Measurements from ENCODE around the gene TIMMDC1. TPM values are rescaled to one million over a fixed set of nuclear protein-coding genes. Genes with fewer than 3 reads are reported as not detected.

TIMMDC1 gene
- total and polyA plus RNA-seq, 2 of the 13 experiments (the other 11 are each of a cell fraction or from before 2014, with no cell fraction given) = 50.0 to 77.8 TPM

GRCh38 chr3:119517112-119517511, 18.8 kb downstream of the TIMMDC1 start:
- peaks cover 16% of the 10 kb centered on the region; the same call in 1 of the 2 replicates for H3K9me3 ChIP-seq (ENCODE audit: low read length)
- no peak overlapping the region for H2AFZ ChIP-seq (ENCODE audit: low read length)
- H3K4me2 ChIP-seq (ENCODE audit: low read depth, low read length) = no peak overlapping the region
- no peaks in the 10 kb centered on the region for H3K79me2 ChIP-seq (ENCODE audit: insufficient read depth, low read length)
- 86% methylated on average over 2 of the region's 2 CpGs for WGBS (ENCODE audit: low lambda C conversion rate)
- no peaks in the 10 kb centered on the region for H3K4me1 ChIP-seq (ENCODE audit: insufficient read depth, low read length)
- DNase-seq (ENCODE audit: low spot score) (no peak), FAIRE-seq (no peak), ATAC-seq (no peak)
- H3K9ac ChIP-seq (ENCODE audit: insufficient read depth, low read depth, low read length) = no peak overlapping the region
- POLR2A ChIA-PET = no interaction called here
- CTCF ChIA-PET (ENCODE audit: low intra/inter-chr PET ratio, low total read pairs) = no interaction called here
- peaks cover 10 to 63% of the 10 kb centered on the region in 2 experiments for H3K36me3 ChIP-seq (replicated peaks in 1 of 2; ENCODE audit: control insufficient read depth in 1 of 2, insufficient read depth in 2 of 2, low read length in 2 of 2)
- BruUV-seq (replicated peaks) = no TSS peak
- in situ Hi-C loops (cut with HindIII; ENCODE audit: extremely low pct_ligation_motif_present, low pct_unique_long_range_greater_than_20kb) (no loop called here), intact Hi-C loops (cut with micrococcal nuclease; ENCODE audit: unreplicated experiment) (no loop called here)
- H3K27ac ChIP-seq (ENCODE audit: extremely low read length, insufficient read depth, low read length) = no peak overlapping the region
- H3K4me3 ChIP-seq (replicated peaks in 1 of 3; ENCODE audit: insufficient read depth in 1 of 3, low read depth in 2 of 3, low read length in 3 of 3) = no peak overlapping the region
- H4K20me1 ChIP-seq (ENCODE audit: insufficient read depth, low read length) = no peaks in the 10 kb centered on the region
- H3K27me3 ChIP-seq (ENCODE audit: control insufficient read depth in 1 of 2, insufficient read depth in 2 of 2, low read length in 2 of 2) = no peaks in the 10 kb centered on the region
- TF ChIP-seq ZNF207 (IDR thresholded peaks at IDR 0.05; ENCODE audit: borderline replicate concordance) (no peak), ZFP36L2 (CRISPR knock-in tag; IDR thresholded peaks at IDR 0.05) (no peak), ZNF331 (CRISPR knock-in tag; IDR thresholded peaks at IDR 0.05) (no peak), ZNF414 (CRISPR knock-in tag; IDR thresholded peaks at IDR 0.05) (no peak), SMAD3 (CRISPR knock-in tag; IDR thresholded peaks at IDR 0.05) (no peak), ZNF24 (IDR thresholded peaks at IDR 0.05) (no peak), NFYC (CRISPR knock-in tag; IDR thresholded peaks at IDR 0.05) (no peak), RFX3 (CRISPR knock-in tag; IDR thresholded peaks at IDR 0.05) (no peak), KLF13 (CRISPR knock-in tag; IDR thresholded peaks at IDR 0.05) (no peak), ZNF230 (CRISPR knock-in tag; IDR thresholded peaks at IDR 0.05) (no peak), RCOR2 (CRISPR knock-in tag; IDR thresholded peaks at IDR 0.05) (no peak), PAX8 (CRISPR knock-in tag; IDR thresholded peaks at IDR 0.05; ENCODE audit: borderline replicate concordance) (no peak), ZNF570 (CRISPR knock-in tag; IDR thresholded peaks at IDR 0.05; ENCODE audit: borderline replicate concordance) (no peak)

Data from HepG2 (cell line).